H1 (cell line): ENCODE results near the gene AKT1. TPM values are rescaled to one million over a fixed set of nuclear protein-coding genes. Genes with fewer than 3 reads are reported as not detected.

ENCODE experiments used
- GABPA ChIP-seq: IDR thresholded peaks from 2 replicates; pipeline ENCODE4 v1.6.1; 2011; ENCODE audit warnings: mild to moderate bottlenecking, low read length, moderate library complexity, borderline replicate concordance; ENCODE audit not compliant: insufficient read depth
- NRF1 ChIP-seq: IDR thresholded peaks from 2 replicates; pipeline ENCODE4 v1.6.1; 2011; ENCODE audit warnings: mild to moderate bottlenecking, low read depth, low read length, improper control_type of control experiment
- RNF2 ChIP-seq: fragments of 200-900, 300-1000 bp; sonication (generic); IDR thresholded peaks from 2 replicates; pipeline ENCODE4 v1.7.1; 2016; ENCODE audit warnings: borderline replicate concordance, low read depth, mild to moderate bottlenecking, antibody characterized with exemption, low read length; ENCODE audit not compliant: poor library complexity, severe bottlenecking; ENCODE audit errors: missing control alignments
- SP2 ChIP-seq: IDR thresholded peaks from 2 replicates; pipeline ENCODE4 v1.6.1; 2012; ENCODE audit warnings: mild to moderate bottlenecking, low read length, inconsistent platforms
- polyA plus RNA-seq, 7 experiments: library from polyadenylated mRNA; depleted of rRNA in 3 of 7; stranded (reverse) in 5 of 7; unstranded in 2 of 7; fragments of >200 nt in 5 of 7; fragments of 200-250 nt in 2 of 7; gene quantifications; 1 replicate in 5 of 7; 2 replicates in 1 of 7; 4 replicates in 1 of 7; pipeline versions ENCODE4 v1.2.1 to v1.2.3, GENCODE V29; 2011 to 2013; ENCODE audit warnings: missing spikeins in 2 of 7, mixed read lengths in 2 of 7
- total RNA-seq: library from RNA; stranded (reverse); fragmentation: NEBNext Ultra II Directional; extraction: Animal tissue kit (Norgen Biotek cat#: 25700); gene quantifications from 2 replicates; pipeline ENCODE4 v1.2.1, GENCODE V29; 2021

Gene AKT1
- total and polyA plus RNA-seq, 2 of the 8 experiments (the other 6 are each of a cell fraction or from before 2014, with no cell fraction given), result 68.1 to 71.5 TPM

DNA sequence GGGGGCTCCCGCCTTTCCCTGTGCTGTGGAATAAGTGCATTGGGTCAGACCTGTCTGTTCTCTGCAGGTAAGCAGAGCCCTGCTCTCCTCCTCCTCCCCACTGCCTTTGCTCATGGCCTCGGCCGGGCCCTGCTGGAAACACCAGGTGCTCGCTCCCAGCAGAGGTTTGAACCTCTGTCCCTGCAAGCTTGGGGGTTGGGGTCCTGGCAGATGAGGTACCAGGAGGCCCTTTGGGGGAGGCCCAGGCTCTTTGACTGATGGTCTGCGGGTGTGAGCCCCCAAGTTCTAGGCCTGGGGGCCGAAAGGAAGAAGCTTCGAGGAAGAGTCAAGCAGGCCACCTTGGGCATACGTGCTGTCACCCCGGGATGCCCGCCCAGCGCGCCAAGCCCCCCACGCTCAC is 47.5 kb upstream of the AKT1 start (continued):
- TF ChIP-seq NRF1 (no peak), SP2 (no peak), RNF2 (no peak), GABPA (no peak)
